H1 (cell line): ENCODE data around the gene ARHGEF7. TPM values are rescaled to one million over a fixed set of nuclear protein-coding genes. Genes with fewer than 3 reads are reported as not detected.

Source experiments
- CTCF ChIA-PET: fragments of 300-600 bp; sonication (Branson Sonifier 250); formaldehyde crosslinking; loops from one replicate; lab custom pipeline; 2021; ENCODE audit not compliant: partially characterized antibody; lab: Charles Lee
- POLR2A ChIA-PET: fragments of 300-600 bp; sonication (Branson Sonifier 250); formaldehyde crosslinking; loops from one replicate; lab custom pipeline; 2021; ENCODE audit warnings: inconsistent platforms; ENCODE audit not compliant: partially characterized antibody; lab: Charles Lee
- DNase-seq, 2 experiments: peaks; one replicate each; pipeline versions ENCODE4 v3.0.0 to v3.0.0-alpha.2; 2010 to 2022; ENCODE audit warnings: low spot score in 2 of 2, low read depth in 1 of 2, mixed read lengths in 1 of 2
- FAIRE-seq: peaks from 2 replicates; lab custom pipeline; 2011; peaks lifted over from hg19 to GRCh38; lab: Jason Lieb, UNC
- H2AFZ ChIP-seq: 2 replicates; pipeline ENCODE4 v1.8.1; 2012; ENCODE audit warnings: low read length, inconsistent platforms
- H2AK5ac ChIP-seq: 2 replicates; pipeline ENCODE4 v1.6.1; 2013; ENCODE audit warnings: low read depth, low read length
- H2BK120ac ChIP-seq: replicated peaks from 2 replicates; pipeline ENCODE3; 2013; ENCODE audit warnings: low read depth, low read length, inconsistent platforms
- H2BK12ac ChIP-seq: 2 replicates; pipeline ENCODE4 v1.6.1; 2013; ENCODE audit warnings: low read depth, low read length
- H2BK15ac ChIP-seq: 2 replicates; pipeline ENCODE4 v1.6.1; 2013; ENCODE audit warnings: low read length
- H2BK20ac ChIP-seq: 2 replicates; pipeline ENCODE4 v1.6.1; 2013; ENCODE audit warnings: low read length
- H2BK5ac ChIP-seq: 2 replicates; pipeline ENCODE4 v1.6.1; 2013; ENCODE audit warnings: low read depth, low read length
- H3K14ac ChIP-seq: 2 replicates; pipeline ENCODE4 v1.6.1; 2013; ENCODE audit warnings: inconsistent platforms; ENCODE audit not compliant: insufficient read length
- H3K18ac ChIP-seq: 2 replicates; pipeline ENCODE4 v1.6.1; 2013; ENCODE audit warnings: low read length; ENCODE audit errors: extremely low read depth
- H3K23ac ChIP-seq: 2 replicates; pipeline ENCODE4 v1.6.1; 2013; ENCODE audit warnings: inconsistent platforms; ENCODE audit not compliant: insufficient read length
- H3K23me2 ChIP-seq: 2 replicates; pipeline ENCODE4 v1.6.1; 2013; ENCODE audit warnings: low read depth, low read length
- H3K27ac ChIP-seq: 2 replicates; pipeline ENCODE4 v1.6.1; 2011; ENCODE audit warnings: low read depth, low read length, inconsistent platforms
- H3K27me3 ChIP-seq, 4 experiments: replicated peaks in 1 of 4; 1 replicate in 1 of 4; 2 replicates in 3 of 4; pipeline versions ENCODE4 v1.6.1 to v1.8.1; 2011 to 2013; ENCODE audit warnings: low read length in 3 of 4, mild to moderate bottlenecking in 3 of 4, inconsistent platforms in 2 of 4, mixed read lengths in 2 of 4, moderate library complexity in 1 of 4; ENCODE audit not compliant: control insufficient read depth in 3 of 4, insufficient read depth in 3 of 4; ENCODE audit errors: extremely low read depth in 1 of 4
- H3K36me3 ChIP-seq, 4 experiments: 2 replicates each; pipeline versions ENCODE4 v1.6.1 to v1.8.1; 2011 to 2013; ENCODE audit warnings: mild to moderate bottlenecking in 4 of 4, low read length in 3 of 4, moderate library complexity in 2 of 4, control low read depth in 1 of 4, inconsistent platforms in 1 of 4; ENCODE audit not compliant: insufficient read depth in 4 of 4, control insufficient read depth in 2 of 4
- H3K4ac ChIP-seq: replicated peaks from 2 replicates; pipeline ENCODE3; 2013; ENCODE audit warnings: low read length, low read depth, mixed read lengths, inconsistent platforms; ENCODE audit not compliant: insufficient read length
- H3K4me1 ChIP-seq, 4 experiments: replicated peaks in 1 of 4; 1 replicate in 1 of 4; 2 replicates in 3 of 4; pipeline versions ENCODE4 v1.6.1 to v1.8.1; 2011 to 2013; ENCODE audit warnings: low read length in 3 of 4, inconsistent platforms in 2 of 4, mixed read lengths in 1 of 4; ENCODE audit not compliant: insufficient read depth in 4 of 4, control insufficient read depth in 3 of 4
- H3K4me2 ChIP-seq, 2 experiments: 2 replicates each; pipeline versions ENCODE4 v1.6.1 to v1.8.1; 2011 to 2013; ENCODE audit warnings: low read depth in 2 of 2, low read length in 2 of 2, control low read depth in 1 of 2, inconsistent platforms in 1 of 2, mild to moderate bottlenecking in 1 of 2; ENCODE audit not compliant: insufficient read depth in 1 of 2
- H3K4me3 ChIP-seq, 4 experiments: fragments of 200-600, 300-600 bp in 1 of 4; sonication (generic), shearing (Covaris generic), sonication (Bioruptor Twin) in 1 of 4; 2 replicates each; pipeline versions ENCODE4 v1.5.1 to v1.8.1; 2011 to 2016; ENCODE audit warnings: low read length in 4 of 4, low read depth in 3 of 4, control low read depth in 2 of 4, inconsistent platforms in 2 of 4, mild to moderate bottlenecking in 2 of 4, mixed read lengths in 1 of 4, moderate library complexity in 1 of 4; ENCODE audit not compliant: insufficient read depth in 2 of 4; ENCODE audit errors: extremely low read depth in 1 of 4
- H3K56ac ChIP-seq: replicated peaks from 2 replicates; pipeline ENCODE3; 2013; ENCODE audit warnings: low read depth, mild to moderate bottlenecking, mixed read lengths, low read length, inconsistent platforms; ENCODE audit not compliant: insufficient read length
- H3K79me1 ChIP-seq: 2 replicates; pipeline ENCODE4 v1.6.1; 2013; ENCODE audit warnings: low read depth, low read length, control low read depth
- H3K79me2 ChIP-seq, 2 experiments: 2 replicates each; pipeline versions ENCODE4 v1.6.1 to v1.8.1; 2012 to 2013; ENCODE audit warnings: low read length in 2 of 2, mild to moderate bottlenecking in 2 of 2, inconsistent platforms in 1 of 2; ENCODE audit not compliant: insufficient read depth in 2 of 2, control insufficient read depth in 1 of 2
- H3K9ac ChIP-seq, 4 experiments: replicated peaks in 1 of 4; 1 replicate in 1 of 4; 2 replicates in 3 of 4; pipeline versions ENCODE4 v1.6.1 to v1.8.1; 2011 to 2013; ENCODE audit warnings: low read depth in 3 of 4, low read length in 3 of 4, control low read depth in 2 of 4, mild to moderate bottlenecking in 2 of 4, moderate library complexity in 2 of 4, inconsistent platforms in 1 of 4; ENCODE audit errors: extremely low read depth in 1 of 4
- H3K9me3 ChIP-seq, 2 experiments: 2 replicates each; pipeline versions ENCODE4 v1.6.1 to v1.8.1; 2012 to 2013; ENCODE audit warnings: mild to moderate bottlenecking in 2 of 2, moderate library complexity in 2 of 2, control low read depth in 1 of 2, inconsistent platforms in 1 of 2, low read depth in 1 of 2, low read length in 1 of 2, mixed read lengths in 1 of 2; ENCODE audit not compliant: insufficient read depth in 2 of 2
- H4K20me1 ChIP-seq, 2 experiments: replicated peaks in 1 of 2; 2 replicates each; pipeline versions ENCODE3 to v1.8.1; 2011 to 2013; ENCODE audit warnings: inconsistent platforms in 2 of 2, low read length in 2 of 2, mild to moderate bottlenecking in 1 of 2; ENCODE audit not compliant: insufficient read depth in 2 of 2, control insufficient read depth in 1 of 2
- H4K5ac ChIP-seq: 2 replicates; pipeline ENCODE4 v1.6.1; 2013; ENCODE audit warnings: low read length, low read depth, mixed read lengths, inconsistent platforms; ENCODE audit not compliant: insufficient read length
- H4K8ac ChIP-seq: 2 replicates; pipeline ENCODE4 v1.8.0; 2013; ENCODE audit warnings: mild to moderate bottlenecking, moderate library complexity, low read length, inconsistent platforms; ENCODE audit not compliant: insufficient read depth; ENCODE audit errors: extremely low read depth
- H4K91ac ChIP-seq: replicated peaks from 2 replicates; pipeline ENCODE3; 2013; ENCODE audit warnings: low read length, mixed read lengths, inconsistent platforms; ENCODE audit not compliant: insufficient read length
- BCL11A ChIP-seq, 2 experiments: IDR thresholded peaks; one replicate each; pipeline ENCODE4 v1.6.1; 2011; ENCODE audit warnings: low read depth in 2 of 2, low read length in 2 of 2, mild to moderate bottlenecking in 2 of 2
- CHD1 ChIP-seq: IDR thresholded peaks from 2 replicates; pipeline ENCODE4 v1.6.1; 2012; ENCODE audit warnings: low read depth, low read length, improper control_type of control experiment
- E2F6 ChIP-seq: IDR thresholded peaks from 2 replicates; pipeline ENCODE4 v1.6.1; 2012; ENCODE audit warnings: inconsistent platforms
- RBBP5 ChIP-seq: IDR thresholded peaks from 2 replicates; pipeline ENCODE4 v1.7.1; 2012; ENCODE audit warnings: low read depth, mild to moderate bottlenecking, inconsistent platforms, low read length, moderate library complexity, borderline replicate concordance
- SIX5 ChIP-seq: IDR thresholded peaks from 2 replicates; pipeline ENCODE4 v1.6.1; 2011; ENCODE audit warnings: mild to moderate bottlenecking, low read depth, low read length
- TAF7 ChIP-seq: optimal IDR thresholded peaks from 2 replicates; pipeline ENCODE3; 2011; ENCODE audit warnings: low read depth, mild to moderate bottlenecking, inconsistent platforms, low read length, moderate library complexity, borderline replicate concordance
- TBP ChIP-seq: IDR thresholded peaks from 2 replicates; pipeline ENCODE4 v1.6.1; 2011; ENCODE audit warnings: low read depth, low read length, improper control_type of control experiment
- TEAD4 ChIP-seq: IDR thresholded peaks from 2 replicates; pipeline ENCODE4 v1.6.1; 2012; ENCODE audit warnings: low read depth, low read length, inconsistent platforms, mixed read lengths
- YY1 ChIP-seq: IDR thresholded peaks from 2 replicates; pipeline ENCODE4 v1.6.1; 2011; ENCODE audit warnings: low read depth, mild to moderate bottlenecking, low read length
- ZNF274 ChIP-seq: IDR thresholded peaks from 2 replicates; pipeline ENCODE4 v1.7.0; 2012; ENCODE audit warnings: low read length, borderline replicate concordance; ENCODE audit errors: extremely low read depth
- WGBS, 2 experiments: shearing (Covaris generic) in 1 of 2; methylation state at CpG; one replicate each; pipeline versions ENCODE4 v1.1.6 to v1.1.7; 2013 to 2015; ENCODE audit warnings: low lambda C conversion rate in 2 of 2, mixed read lengths in 2 of 2, inconsistent platforms in 1 of 2, low coverage in 1 of 2, missing lambda C conversion rate in 1 of 2; ENCODE audit not compliant: insufficient replicate concordance in 2 of 2, insufficient coverage in 1 of 2, insufficient read length in 1 of 2; ENCODE audit errors: extremely low coverage in 1 of 2, missing lambda C conversion rate in 1 of 2; 5-methylcytosine and 5-hydroxymethylcytosine counted together
- polyA plus RNA-seq, 7 experiments: library from polyadenylated mRNA; depleted of rRNA in 3 of 7; stranded (reverse) in 5 of 7; unstranded in 2 of 7; fragments of >200 nt in 5 of 7; fragments of 200-250 nt in 2 of 7; gene quantifications; 1 replicate in 5 of 7; 2 replicates in 1 of 7; 4 replicates in 1 of 7; pipeline versions ENCODE4 v1.2.1 to v1.2.3, GENCODE V29; 2011 to 2013; ENCODE audit warnings: missing spikeins in 2 of 7, mixed read lengths in 2 of 7
- total RNA-seq: library from RNA; stranded (reverse); fragmentation: NEBNext Ultra II Directional; extraction: Animal tissue kit (Norgen Biotek cat#: 25700); gene quantifications from 2 replicates; pipeline ENCODE4 v1.2.1, GENCODE V29; 2021

ARHGEF7 gene
- total and polyA plus RNA-seq, 2 of the 8 experiments (the other 6 are each of a cell fraction or from before 2014, with no cell fraction given), result 26.2 to 56.5 TPM

DNA sequence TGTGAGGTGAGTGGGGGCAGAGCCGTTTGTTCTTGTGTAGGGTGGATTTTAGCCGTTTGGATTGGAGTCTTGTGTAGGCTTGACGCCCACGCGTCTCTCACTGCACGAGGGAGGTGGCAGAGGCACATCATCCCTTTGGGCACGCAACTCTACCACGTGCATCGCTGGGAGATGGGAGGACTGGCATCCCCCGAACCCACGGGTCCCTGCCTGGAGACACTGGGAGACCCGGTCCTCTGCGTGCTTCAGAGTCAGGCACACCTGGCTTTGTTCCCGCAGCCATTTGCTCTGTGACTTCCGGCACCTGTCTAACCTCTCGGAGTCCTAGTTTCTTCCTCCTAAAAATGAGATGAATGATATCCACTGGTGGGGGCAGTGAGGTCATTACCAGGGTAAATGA, 6.4 kb downstream of the ARHGEF7 start:
- Histone ChIP-seq H4K91ac (no peak overlapping the region), H3K9ac (no peak overlapping the region), H4K8ac (peak overlapping the region; percentile 51; the same call in 1 of the 2 replicates), H2BK20ac (no peak overlapping the region), H4K5ac (no peak overlapping the region), H3K79me1 (no peaks in the 10 kb centered on the region), H3K79me2 (no peaks in the 10 kb centered on the region), H3K27me3 (peaks cover 0 to 8% (median under 1%) of the 10 kb centered on the region in 4 experiments; a peak in 3 of 7 replicates), H3K56ac (no peak overlapping the region), H3K4me3 (no peak overlapping the region), H3K4me1 (no peaks in the 10 kb centered on the region; a peak in 1 of 7 replicates), H4K20me1 (peaks cover 2 to 4% of the 10 kb centered on the region in 2 experiments), H3K23me2 (peaks cover 2% of the 10 kb centered on the region; the same call in 1 of the 2 replicates), H3K9me3 (no peaks in the 10 kb centered on the region), H3K27ac (no peak overlapping the region), H2BK12ac (no peak overlapping the region), H2BK5ac (no peak overlapping the region), H2AFZ (no peak overlapping the region), H3K4me2 (no peak overlapping the region), H2AK5ac (no peak overlapping the region), H3K14ac (no peak overlapping the region), H3K4ac (no peak overlapping the region), H3K36me3 (no peaks in the 10 kb centered on the region), H2BK120ac (no peak overlapping the region), H2BK15ac (no peak overlapping the region), H3K23ac (no peak overlapping the region), H3K18ac (no peak overlapping the region)
- DNase-seq, result peak in 1 of 2 experiments; percentile 40
- TF ChIP-seq ZNF274, result no peak
- no peak for TF ChIP-seq RBBP5
- TF ChIP-seq TEAD4, result no peak
- TF ChIP-seq SIX5, result no peak
- no peak for TF ChIP-seq YY1
- no peak for TF ChIP-seq CHD1
- TF ChIP-seq TBP, result no peak
- TF ChIP-seq E2F6, result no peak
- TF ChIP-seq BCL11A (IDR thresholded peaks at IDR 0.05; ENCODE audit: low read depth in 2 of 2, low read length in 2 of 2), result no peak
- no peak for TF ChIP-seq TAF7
- CTCF ChIA-PET, result interaction anchor here (1.4 kb wide), 1 partner anchor 55 kb away, joined by 3 read pairs; no protein-coding TSS in a partner anchor
- 95% methylated on average over 16 of the region's 16 CpGs; no CpG with 5 or more reads in 1 of the 2 experiments for WGBS, 2 experiments
- no peak for FAIRE-seq
- POLR2A ChIA-PET, result no interaction called here
